Fibroblast of mammary gland (primary cell): ENCODE measurements around the gene ITPRIP.
A peak's percentile ranks its signal among the peaks of the same experiment; 100 is the strongest.

ENCODE experiments used
- DNase-seq: peaks from one replicate; pipeline ENCODE4 v3.0.0-alpha.2; 2010; ENCODE audit warnings: low read depth
- H3K4me3 ChIP-seq: 2 replicates; pipeline ENCODE4 v1.5.1; 2011; ENCODE audit warnings: low read depth, mild to moderate bottlenecking, low read length, moderate library complexity; ENCODE audit not compliant: control insufficient read depth
- CTCF ChIP-seq: conservative IDR thresholded peaks from 2 replicates; pipeline ENCODE4 v1.5.1; 2011; ENCODE audit warnings: low read depth, low read length, inconsistent platforms; ENCODE audit not compliant: control insufficient read depth, insufficient read depth

ITPRIP gene

GRCh38 chr10:104273286-104273685, 65.0 kb downstream of the ITPRIP start:
- no peak for DNase-seq
- no peak overlapping the region for H3K4me3 ChIP-seq
- no peak for TF ChIP-seq CTCF

GRCh38 chr10:104268713-104269645, 69.3 kb downstream of the ITPRIP start, which contains the start of gene GSTO2:
Gene GSTO2 (plus strand): TSS chr10:104269184. CDS start chr10:104274916, 5,732 bp downstream.
- TF ChIP-seq CTCF = no peak

GRCh38 chr10:104268405-104268712, 69.9 kb downstream of the ITPRIP start:
- peak overlapping the region; percentile 74 for H3K4me3 ChIP-seq
- TF ChIP-seq CTCF = no peak
- DNase-seq = peak; percentile 41

More at GRCh38 chr10:104268713-104269645, 69.3 kb downstream of the ITPRIP start, which contains the start of gene GSTO2:
- DNase-seq = peak; percentile 97
- peak within 1 kb of the TSS; percentile 74 for H3K4me3 ChIP-seq

- TF ChIP-seq CTCF = no peak
- H3K4me3 ChIP-seq = peak overlapping the region; percentile 74
- DNase-seq = peak; percentile 7
These were observed 70.4 kb downstream of the ITPRIP start for GRCh38 chr10:104267721-104268404.

- DNase-seq = no peak
- no peak overlapping the region for H3K4me3 ChIP-seq
These were observed 73.5 kb downstream of the ITPRIP start for GRCh38 chr10:104264783-104265182.

GRCh38 chr10:104262055-104262454, 76.2 kb downstream of the ITPRIP start:
- TF ChIP-seq CTCF = no peak
- H3K4me3 ChIP-seq = no peak overlapping the region
- DNase-seq = peak; percentile 8

More at GRCh38 chr10:104264783-104265182, 73.5 kb downstream of the ITPRIP start:
- TF ChIP-seq CTCF = no peak
